Stimulated activated CD4-positive, alpha-beta T cell treated with anti-CD3 and anti-CD28 coated beads, Interleukin-2, amount 100 ng/mL, for 4 hours (primary cell): ENCODE data around the gene CNRIP1.
"Not testable (repeated sequence)": the region's sequence is repeated elsewhere in the genome, so short reads cannot be mapped to it uniquely, and the experiment has no call there.

Source experiments
- DNase-seq: peaks from one replicate; pipeline ENCODE4 v3.0.0-alpha.2; 2020; ENCODE audit warnings: low read depth

Gene CNRIP1

GRCh38 chr2:68340226-68341061 is 20.7 kb upstream of the CNRIP1 start:
- no peak for DNase-seq

- no peak for DNase-seq
These were observed 16.4 kb upstream of the CNRIP1 start for GRCh38 chr2:68336192-68336591.

GRCh38 chr2:68333931-68334330 is 14.2 kb upstream of the CNRIP1 start:
- DNase-seq, result no peak

- no peak for DNase-seq
These were observed 13.3 kb upstream of the CNRIP1 start for GRCh38 chr2:68333009-68333408.

GRCh38 chr2:68330691-68331090 is 10.9 kb upstream of the CNRIP1 start:
- no peak for DNase-seq

- no peak for DNase-seq
These were observed 9.2 kb upstream of the CNRIP1 start for GRCh38 chr2:68328901-68329300.

- no peak for DNase-seq
These were observed 5.3 kb upstream of the CNRIP1 start for GRCh38 chr2:68325056-68325455.

GRCh38 chr2:68320118-68320641 is 431 bp upstream of the CNRIP1 start:
- DNase-seq, result no peak

GRCh38 chr2:68318914-68319397 is 793 bp downstream of the CNRIP1 start:
- no peak for DNase-seq

- DNase-seq, result no peak
These were observed 1.5 kb downstream of the CNRIP1 start for GRCh38 chr2:68317971-68318913.

- no peak for DNase-seq
These were observed 3.6 kb downstream of the CNRIP1 start for GRCh38 chr2:68316111-68316510.

GRCh38 chr2:68311033-68311432 is 8.7 kb downstream of the CNRIP1 start:
- no peak for DNase-seq

GRCh38 chr2:68309426-68309825 is 10.3 kb downstream of the CNRIP1 start:
- no peak for DNase-seq

- DNase-seq, result not testable (repeated sequence)
These were observed 15.9 kb downstream of the CNRIP1 start for GRCh38 chr2:68303902-68304272.

- no peak for DNase-seq
These were observed 16.5 kb downstream of the CNRIP1 start for GRCh38 chr2:68303033-68303901.

GRCh38 chr2:68302281-68302875 is 17.4 kb downstream of the CNRIP1 start:
- DNase-seq, result no peak

- no peak for DNase-seq
These were observed 24.2 kb downstream of the CNRIP1 start for GRCh38 chr2:68295516-68295915.

- DNase-seq, result no peak
These were observed 24.8 kb downstream of the CNRIP1 start for GRCh38 chr2:68294913-68295312.

GRCh38 chr2:68294187-68294586 is 25.6 kb downstream of the CNRIP1 start:
- DNase-seq, result no peak

- no peak for DNase-seq
These were observed 26.0 kb downstream of the CNRIP1 start for GRCh38 chr2:68293755-68294154.

- no peak for DNase-seq
These were observed 26.7 kb downstream of the CNRIP1 start for GRCh38 chr2:68293024-68293423.
